Measurements from ENCODE around the gene CFAP99.
"Not testable (repeated sequence)": the region's sequence is repeated elsewhere in the genome, so short reads cannot be mapped to it uniquely, and the experiment has no call there.

CFAP99 gene

DNA sequence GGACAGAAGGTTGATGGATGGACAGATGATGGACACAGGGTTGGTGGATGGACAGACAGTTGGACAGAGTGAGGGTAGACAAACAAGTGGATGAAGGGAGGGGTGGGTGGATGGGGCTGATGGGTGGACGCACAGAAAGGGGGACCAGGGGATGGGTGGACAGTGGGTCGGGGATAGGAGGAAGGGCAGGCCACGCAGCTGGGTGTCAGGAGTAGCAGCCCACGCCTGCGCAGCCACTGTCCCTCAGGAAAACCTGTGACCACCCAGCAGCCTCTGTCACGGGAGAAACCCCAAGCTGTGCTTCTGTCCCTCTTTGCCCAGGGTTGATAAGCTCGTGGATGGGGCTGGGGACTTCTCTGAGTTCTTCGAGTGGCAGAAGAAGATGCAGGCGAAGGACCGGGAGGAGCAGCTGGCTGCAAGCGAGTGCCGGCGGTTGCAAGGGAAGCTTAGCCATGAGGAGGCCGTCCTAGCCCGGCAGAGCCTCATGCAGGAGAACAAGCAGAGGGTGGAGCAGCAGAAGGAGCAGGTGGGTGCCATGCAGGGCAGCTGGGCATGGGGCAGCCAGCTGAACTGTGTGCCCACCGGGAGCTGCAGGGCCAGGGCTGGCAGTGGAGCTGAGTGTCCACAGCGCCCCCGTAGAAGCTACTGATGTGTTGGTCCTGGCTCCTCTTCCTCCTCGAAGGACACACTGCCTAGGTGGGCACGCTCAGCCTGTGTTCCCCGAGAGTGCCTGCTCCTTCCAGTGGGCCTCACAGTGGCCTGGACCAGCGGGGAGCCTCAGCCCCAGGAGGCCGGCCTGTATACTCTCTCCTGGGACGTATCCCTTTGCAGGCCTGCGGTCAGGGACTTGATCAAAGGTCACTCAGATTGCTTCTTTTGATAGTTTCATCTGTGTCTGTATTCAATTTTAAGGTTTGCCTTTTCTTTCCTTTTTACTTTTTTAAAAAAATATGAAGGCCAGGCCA, 33.3 kb downstream of the CFAP99 start:
- DNase-seq (ENCODE audit: low read depth in 1 of 2, low spot score in 1 of 2) = no peak
- no peak for TF ChIP-seq JUND (IDR thresholded peaks at IDR 0.05; ENCODE audit: low read depth)
- in situ Hi-C loops (cut with HindIII; ENCODE audit: low pct_unique_long_range_greater_than_20kb, low sequenced_read_pairs) = no loop called here

- no peak for TF ChIP-seq JUND (IDR thresholded peaks at IDR 0.05; ENCODE audit: low read depth)
- DNase-seq (ENCODE audit: low read depth in 1 of 2, low spot score in 1 of 2) = peak; percentile 59 to 64
- in situ Hi-C loops (cut with HindIII; ENCODE audit: low pct_unique_long_range_greater_than_20kb, low sequenced_read_pairs) = no loop called here
These were observed 38.9 kb downstream of the CFAP99 start for GRCh38 chr4:2457481-2458295.

DNA sequence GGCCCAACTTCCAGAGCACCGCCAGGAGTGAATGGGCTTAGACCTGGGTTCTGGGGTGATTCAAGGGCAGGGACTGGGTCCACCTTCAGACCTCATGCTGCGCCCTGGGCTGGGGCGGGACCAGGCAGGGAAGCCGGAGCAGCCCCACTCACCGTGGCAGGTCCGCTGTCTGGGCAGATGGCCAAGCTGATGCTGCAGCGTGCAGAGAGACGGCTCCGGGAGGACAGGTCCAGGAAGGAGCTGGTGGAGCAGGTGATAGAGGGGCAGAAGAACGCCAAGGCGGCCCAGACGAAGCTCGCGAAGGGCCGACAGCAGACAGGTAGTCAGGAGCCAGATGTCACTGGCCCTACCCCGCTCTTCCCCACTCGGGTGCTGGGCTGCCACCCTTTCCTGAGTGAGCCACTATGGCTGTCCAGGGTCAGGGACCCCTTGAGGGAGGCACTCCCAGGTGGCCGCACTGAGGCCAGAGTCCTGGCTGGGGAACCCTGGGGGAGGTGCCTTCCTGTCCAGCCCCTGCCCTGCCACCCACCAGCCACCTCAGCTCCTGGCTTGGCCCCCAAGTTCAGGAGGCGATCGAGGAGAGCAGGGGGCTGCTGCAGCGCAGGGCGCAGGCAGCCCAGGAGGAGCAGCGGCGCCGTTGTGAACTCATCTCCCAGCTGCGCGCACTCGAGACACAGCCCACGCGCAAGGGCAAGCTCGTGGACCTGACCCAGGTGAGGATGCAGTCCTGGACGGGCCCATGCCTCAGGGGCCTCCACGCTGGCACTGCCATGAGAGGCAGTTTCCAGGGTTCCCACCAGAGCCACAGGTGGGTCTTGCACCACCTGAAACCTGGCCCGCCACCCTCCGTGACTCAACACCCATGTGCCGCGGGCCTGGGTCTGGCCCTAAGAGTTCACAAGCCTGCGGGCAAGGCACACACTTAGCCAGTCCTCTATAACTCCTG, 40.1 kb downstream of the CFAP99 start:
- DNase-seq (ENCODE audit: low read depth in 1 of 2, low spot score in 1 of 2) = no peak
- in situ Hi-C loops (cut with HindIII; ENCODE audit: low pct_unique_long_range_greater_than_20kb, low sequenced_read_pairs) = no loop called here
- TF ChIP-seq JUND (IDR thresholded peaks at IDR 0.05; ENCODE audit: low read depth) = no peak

GRCh38 chr4:2459589-2460349, 41.0 kb downstream of the CFAP99 start:
- no peak for DNase-seq (ENCODE audit: low read depth in 1 of 2, low spot score in 1 of 2)
- no peak for TF ChIP-seq JUND (IDR thresholded peaks at IDR 0.05; ENCODE audit: low read depth)
- in situ Hi-C loops (cut with HindIII; ENCODE audit: low pct_unique_long_range_greater_than_20kb, low sequenced_read_pairs) = no loop called here

DNA sequence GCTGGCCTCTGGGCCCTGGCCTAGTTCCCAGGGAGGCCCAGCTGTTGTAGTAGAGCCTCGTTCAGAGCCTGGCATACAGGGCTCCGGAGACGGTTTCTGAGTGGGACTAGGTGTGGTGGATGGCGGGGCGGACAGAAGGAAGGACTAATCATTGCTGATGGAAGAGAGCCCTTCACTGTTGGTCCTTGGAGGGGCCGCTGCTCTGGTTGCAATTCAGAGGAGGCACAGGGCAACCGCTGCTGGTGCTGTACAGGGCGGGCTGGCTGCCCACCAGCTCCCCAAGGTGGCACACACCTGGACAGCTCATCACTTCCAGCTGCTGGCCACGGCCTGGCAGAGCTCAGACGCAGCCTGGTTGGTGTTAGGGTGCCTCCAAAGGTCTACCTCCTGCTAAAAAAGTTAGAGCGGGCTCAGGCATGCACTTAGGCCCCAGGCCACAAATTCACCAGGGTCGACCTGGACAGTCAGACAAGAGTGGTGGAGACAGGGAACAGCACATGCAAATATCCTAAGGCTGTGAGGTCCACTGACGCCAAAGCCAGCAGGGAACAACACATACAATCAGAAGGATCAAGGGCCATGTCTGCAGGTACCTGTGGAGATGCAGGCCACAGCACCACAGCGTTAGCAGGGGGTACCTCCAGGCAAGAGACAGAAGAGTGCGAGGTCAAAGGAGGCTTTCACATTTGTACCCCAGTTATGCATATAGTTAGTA, 42.6 kb downstream of the CFAP99 start:
- DNase-seq (ENCODE audit: low read depth in 1 of 2, low spot score in 1 of 2) = no peak
- in situ Hi-C loops (cut with HindIII; ENCODE audit: low pct_unique_long_range_greater_than_20kb, low sequenced_read_pairs) = no loop called here
- TF ChIP-seq JUND (IDR thresholded peaks at IDR 0.05; ENCODE audit: low read depth) = no peak

DNA sequence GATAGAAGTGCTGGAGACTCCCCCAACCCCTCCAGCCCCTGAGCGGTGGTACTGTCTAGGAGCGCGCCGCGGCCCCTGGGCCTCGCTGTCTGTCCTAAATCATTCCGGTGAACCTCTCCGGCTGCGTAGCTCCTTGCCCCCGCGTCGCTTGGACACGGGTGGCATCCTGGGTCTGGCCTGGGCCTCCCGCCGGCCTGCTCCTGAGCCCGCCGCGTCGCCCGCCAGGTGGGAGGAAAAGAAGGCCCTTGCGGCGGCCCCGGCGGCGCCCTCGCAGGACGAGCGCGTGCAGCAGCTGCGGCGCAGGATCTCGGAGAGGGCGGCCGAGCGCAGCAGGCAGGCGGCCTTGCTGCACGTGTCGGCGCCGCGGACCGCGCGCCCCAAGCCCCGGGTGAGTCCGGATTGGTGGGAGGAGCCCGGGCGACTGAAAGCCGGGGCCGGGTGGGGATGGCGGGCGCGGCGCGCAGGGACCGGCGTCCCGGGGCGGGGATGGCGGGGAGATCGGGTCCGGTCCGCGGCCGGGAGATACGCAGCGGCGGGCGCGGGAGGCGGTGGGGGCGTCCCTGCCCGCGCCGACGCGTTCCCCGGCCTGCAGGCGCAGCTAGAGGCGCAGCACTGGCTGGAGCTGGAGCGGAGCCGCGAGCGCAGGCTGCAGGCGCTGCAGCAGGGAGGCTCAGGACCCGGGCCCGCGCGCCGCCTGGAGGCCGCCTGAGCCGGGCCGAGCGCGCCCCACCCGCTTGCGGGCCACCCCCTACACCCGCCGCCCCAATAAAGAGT, 43.6 kb downstream of the CFAP99 start:
- in situ Hi-C loops (cut with HindIII; ENCODE audit: low pct_unique_long_range_greater_than_20kb, low sequenced_read_pairs) = no loop called here
- DNase-seq (ENCODE audit: low read depth in 1 of 2, low spot score in 1 of 2) = peak; percentile 59 to 69
- no peak for TF ChIP-seq JUND (IDR thresholded peaks at IDR 0.05; ENCODE audit: low read depth)

- no peak for TF ChIP-seq JUND (IDR thresholded peaks at IDR 0.05; ENCODE audit: low read depth)
- in situ Hi-C loops (cut with HindIII; ENCODE audit: low pct_unique_long_range_greater_than_20kb, low sequenced_read_pairs) = no loop called here
- DNase-seq (ENCODE audit: low read depth in 1 of 2, low spot score in 1 of 2) = no peak
These were observed 44.4 kb downstream of the CFAP99 start for GRCh38 chr4:2462992-2463762.

DNA sequence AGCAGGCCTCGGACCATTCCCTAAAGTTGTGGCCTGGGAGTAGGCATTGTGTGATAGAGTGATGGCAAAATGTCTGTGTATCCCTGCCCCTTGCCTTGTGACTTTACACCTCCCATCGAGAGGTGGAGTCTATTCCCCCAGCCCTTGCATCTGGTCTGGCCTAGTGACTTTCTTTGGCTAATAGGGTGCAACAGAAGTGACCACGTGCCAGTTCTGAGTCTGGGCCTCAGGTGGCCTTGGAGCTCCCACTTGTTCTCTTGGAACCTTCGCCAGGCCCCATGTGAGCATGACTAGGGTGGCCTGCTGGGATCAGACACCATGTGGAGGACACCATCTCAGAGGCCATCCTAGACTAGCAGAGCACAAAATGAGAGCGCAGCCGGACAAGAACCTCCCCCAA, 46.3 kb downstream of the CFAP99 start:
- in situ Hi-C loops (cut with HindIII; ENCODE audit: low pct_unique_long_range_greater_than_20kb, low sequenced_read_pairs) = no loop called here
- DNase-seq (ENCODE audit: low read depth in 1 of 2, low spot score in 1 of 2) = no peak
- TF ChIP-seq JUND (IDR thresholded peaks at IDR 0.05; ENCODE audit: low read depth) = no peak

GRCh38 chr4:2465544-2465943, 46.8 kb downstream of the CFAP99 start:
- DNase-seq (ENCODE audit: low read depth in 1 of 2, low spot score in 1 of 2); in situ Hi-C loops (cut with HindIII; ENCODE audit: low pct_unique_long_range_greater_than_20kb, low sequenced_read_pairs): not testable (repeated sequence)

All from T47D (cell line).